Liver (tissue), 3 donors: Measurements from ENCODE around the gene PDZD2.

Source experiments
- FOXA1 ChIP-seq: IDR thresholded peaks from 2 replicates; pipeline ENCODE4 v1.6.1; 2016; ENCODE audit warnings: antibody characterized with exemption
- HNF4A ChIP-seq, 2 donors: conservative IDR thresholded peaks; 2 replicates each; pipeline ENCODE4 v1.6.1; 2016; ENCODE audit warnings: antibody characterized with exemption in 2 of 2, mild to moderate bottlenecking in 2 of 2
- JUND ChIP-seq, 2 donors: IDR thresholded peaks; 2 replicates each; pipeline ENCODE4 v1.6.1; 2016; ENCODE audit warnings: antibody characterized with exemption in 2 of 2
- TAF1 ChIP-seq: conservative IDR thresholded peaks from 2 replicates; pipeline ENCODE4 v1.6.1; 2016; ENCODE audit warnings: antibody characterized with exemption, mild to moderate bottlenecking
- TF ChIP-seq, protein P1 (sequence below): IDR thresholded peaks from 2 replicates; pipeline ENCODE4 v1.6.1; 2016; ENCODE audit warnings: antibody characterized with exemption, mild to moderate bottlenecking
- TF ChIP-seq, protein P2 (sequence below): IDR thresholded peaks from 2 replicates; pipeline ENCODE4 v1.6.1; 2016; ENCODE audit warnings: antibody characterized with exemption
- TF ChIP-seq, protein P3 (sequence below): fragments of 150-350 bp; IDR thresholded peaks from 2 replicates; pipeline ENCODE4 v1.5.1; 2017; ENCODE audit warnings: improper control_type of control experiment, low read depth, low read length; ENCODE audit not compliant: missing input control
- TF ChIP-seq, protein P4 (sequence below): IDR thresholded peaks from 2 replicates; pipeline ENCODE4 v1.6.1; 2016; ENCODE audit warnings: antibody characterized with exemption
- donor health status: healthy.
- donor health status: healthy.

DNA sequence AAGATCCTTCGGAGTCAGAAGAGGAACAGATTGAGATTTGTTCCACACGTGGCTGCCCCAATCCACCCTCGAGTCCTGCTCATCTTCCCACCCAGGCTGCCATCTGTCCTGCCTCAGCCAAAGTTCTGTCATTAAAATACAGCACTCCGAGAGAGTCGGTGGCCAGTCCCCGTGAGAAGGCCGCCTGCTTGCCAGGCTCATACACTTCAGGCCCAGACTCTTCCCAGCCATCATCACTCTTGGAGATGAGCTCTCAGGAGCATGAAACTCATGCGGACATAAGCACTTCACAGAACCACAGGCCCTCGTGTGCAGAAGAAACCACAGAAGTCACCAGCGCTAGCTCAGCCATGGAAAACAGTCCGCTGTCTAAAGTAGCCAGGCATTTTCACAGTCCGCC is 449.3 kb downstream of the PDZD2 start:
- no peak for TF ChIP-seq TAF1
- TF ChIP-seq, protein P1, sequence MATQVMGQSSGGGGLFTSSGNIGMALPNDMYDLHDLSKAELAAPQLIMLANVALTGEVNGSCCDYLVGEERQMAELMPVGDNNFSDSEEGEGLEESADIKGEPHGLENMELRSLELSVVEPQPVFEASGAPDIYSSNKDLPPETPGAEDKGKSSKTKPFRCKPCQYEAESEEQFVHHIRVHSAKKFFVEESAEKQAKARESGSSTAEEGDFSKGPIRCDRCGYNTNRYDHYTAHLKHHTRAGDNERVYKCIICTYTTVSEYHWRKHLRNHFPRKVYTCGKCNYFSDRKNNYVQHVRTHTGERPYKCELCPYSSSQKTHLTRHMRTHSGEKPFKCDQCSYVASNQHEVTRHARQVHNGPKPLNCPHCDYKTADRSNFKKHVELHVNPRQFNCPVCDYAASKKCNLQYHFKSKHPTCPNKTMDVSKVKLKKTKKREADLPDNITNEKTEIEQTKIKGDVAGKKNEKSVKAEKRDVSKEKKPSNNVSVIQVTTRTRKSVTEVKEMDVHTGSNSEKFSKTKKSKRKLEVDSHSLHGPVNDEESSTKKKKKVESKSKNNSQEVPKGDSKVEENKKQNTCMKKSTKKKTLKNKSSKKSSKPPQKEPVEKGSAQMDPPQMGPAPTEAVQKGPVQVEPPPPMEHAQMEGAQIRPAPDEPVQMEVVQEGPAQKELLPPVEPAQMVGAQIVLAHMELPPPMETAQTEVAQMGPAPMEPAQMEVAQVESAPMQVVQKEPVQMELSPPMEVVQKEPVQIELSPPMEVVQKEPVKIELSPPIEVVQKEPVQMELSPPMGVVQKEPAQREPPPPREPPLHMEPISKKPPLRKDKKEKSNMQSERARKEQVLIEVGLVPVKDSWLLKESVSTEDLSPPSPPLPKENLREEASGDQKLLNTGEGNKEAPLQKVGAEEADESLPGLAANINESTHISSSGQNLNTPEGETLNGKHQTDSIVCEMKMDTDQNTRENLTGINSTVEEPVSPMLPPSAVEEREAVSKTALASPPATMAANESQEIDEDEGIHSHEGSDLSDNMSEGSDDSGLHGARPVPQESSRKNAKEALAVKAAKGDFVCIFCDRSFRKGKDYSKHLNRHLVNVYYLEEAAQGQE, result no peak
- no peak for TF ChIP-seq JUND (IDR thresholded peaks at IDR 0.05)
- no peak for TF ChIP-seq HNF4A (conservative IDR thresholded peaks at IDR 0.05)
- TF ChIP-seq, protein P2, sequence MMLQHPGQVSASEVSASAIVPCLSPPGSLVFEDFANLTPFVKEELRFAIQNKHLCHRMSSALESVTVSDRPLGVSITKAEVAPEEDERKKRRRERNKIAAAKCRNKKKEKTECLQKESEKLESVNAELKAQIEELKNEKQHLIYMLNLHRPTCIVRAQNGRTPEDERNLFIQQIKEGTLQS, result no peak
- TF ChIP-seq, protein P3, sequence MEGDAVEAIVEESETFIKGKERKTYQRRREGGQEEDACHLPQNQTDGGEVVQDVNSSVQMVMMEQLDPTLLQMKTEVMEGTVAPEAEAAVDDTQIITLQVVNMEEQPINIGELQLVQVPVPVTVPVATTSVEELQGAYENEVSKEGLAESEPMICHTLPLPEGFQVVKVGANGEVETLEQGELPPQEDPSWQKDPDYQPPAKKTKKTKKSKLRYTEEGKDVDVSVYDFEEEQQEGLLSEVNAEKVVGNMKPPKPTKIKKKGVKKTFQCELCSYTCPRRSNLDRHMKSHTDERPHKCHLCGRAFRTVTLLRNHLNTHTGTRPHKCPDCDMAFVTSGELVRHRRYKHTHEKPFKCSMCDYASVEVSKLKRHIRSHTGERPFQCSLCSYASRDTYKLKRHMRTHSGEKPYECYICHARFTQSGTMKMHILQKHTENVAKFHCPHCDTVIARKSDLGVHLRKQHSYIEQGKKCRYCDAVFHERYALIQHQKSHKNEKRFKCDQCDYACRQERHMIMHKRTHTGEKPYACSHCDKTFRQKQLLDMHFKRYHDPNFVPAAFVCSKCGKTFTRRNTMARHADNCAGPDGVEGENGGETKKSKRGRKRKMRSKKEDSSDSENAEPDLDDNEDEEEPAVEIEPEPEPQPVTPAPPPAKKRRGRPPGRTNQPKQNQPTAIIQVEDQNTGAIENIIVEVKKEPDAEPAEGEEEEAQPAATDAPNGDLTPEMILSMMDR, result no peak
- TF ChIP-seq FOXA1, result no peak
- TF ChIP-seq, protein P4, sequence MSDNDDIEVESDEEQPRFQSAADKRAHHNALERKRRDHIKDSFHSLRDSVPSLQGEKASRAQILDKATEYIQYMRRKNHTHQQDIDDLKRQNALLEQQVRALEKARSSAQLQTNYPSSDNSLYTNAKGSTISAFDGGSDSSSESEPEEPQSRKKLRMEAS, result no peak
